MM.1S (cell line): Measurements from ENCODE around the gene CNTF.

Source experiments
- DNase-seq: peaks from one replicate; pipeline ENCODE4 v3.0.0-alpha.2; 2015
- H2AFZ ChIP-seq: fragments of 300-600 bp; sonication (generic); 2 replicates; pipeline ENCODE4 v1.6.0; 2016; ENCODE audit warnings: antibody characterized with exemption, low read length
- H3F3A ChIP-seq: fragments of 300-600 bp; sonication (generic); 2 replicates; pipeline ENCODE4 v1.6.1; 2016; ENCODE audit warnings: mild to moderate bottlenecking, antibody characterized with exemption, low read length, moderate library complexity, mixed read lengths; ENCODE audit not compliant: insufficient read depth
- H3K27ac ChIP-seq: fragments of 300-600 bp; sonication (generic); 2 replicates; pipeline ENCODE4 v1.5.1; 2016; ENCODE audit warnings: mild to moderate bottlenecking, low read length
- H3K27me3 ChIP-seq: fragments of 300-600 bp; sonication (generic); replicated peaks from 2 replicates; pipeline ENCODE4 v1.6.0; 2016; ENCODE audit warnings: low read length; ENCODE audit not compliant: insufficient read depth
- H3K36me3 ChIP-seq: fragments of 300-600 bp; sonication (generic); replicated peaks from 2 replicates; pipeline ENCODE4 v1.6.1; 2016; ENCODE audit warnings: mild to moderate bottlenecking, low read length, mixed read lengths; ENCODE audit not compliant: insufficient read depth
- H3K4me1 ChIP-seq: fragments of 300-600 bp; sonication (generic); 2 replicates; pipeline ENCODE4 v1.6.1; 2016; ENCODE audit warnings: low read length, mixed read lengths
- H3K4me2 ChIP-seq: fragments of 300-600 bp; sonication (generic); 2 replicates; pipeline ENCODE4 v1.6.0; 2016; ENCODE audit warnings: low read depth, low read length
- H3K4me3 ChIP-seq: fragments of 300-600 bp; sonication (generic); 2 replicates; pipeline ENCODE4 v1.5.1; 2016; ENCODE audit warnings: low read length, mixed read lengths
- H3K79me2 ChIP-seq: fragments of 300-600 bp; sonication (generic); 2 replicates; pipeline ENCODE4 v1.6.1; 2016; ENCODE audit warnings: mixed run types, low read length, mixed read lengths
- H3K9ac ChIP-seq: fragments of 300-600 bp; sonication (generic); 2 replicates; pipeline ENCODE4 v1.6.1; 2016; ENCODE audit warnings: low read length, mixed read lengths
- H3K9me2 ChIP-seq: fragments of 300-600 bp; sonication (generic); replicated peaks from 2 replicates; pipeline ENCODE4 v1.6.1; 2016; ENCODE audit warnings: mild to moderate bottlenecking, low read length, mixed read lengths; ENCODE audit not compliant: insufficient read depth
- H3K9me3 ChIP-seq: fragments of 300-600 bp; sonication (generic); replicated peaks from 2 replicates; pipeline ENCODE4 v1.6.1; 2016; ENCODE audit warnings: mild to moderate bottlenecking, low read length, mixed read lengths; ENCODE audit not compliant: insufficient read depth
- H4K20me1 ChIP-seq: fragments of 300-600 bp; sonication (generic); 2 replicates; pipeline ENCODE4 v1.6.1; 2016; ENCODE audit warnings: mild to moderate bottlenecking, low read length, moderate library complexity, mixed read lengths; ENCODE audit not compliant: insufficient read depth
- EZH2 ChIP-seq: fragments of 300-600 bp; sonication (generic); optimal IDR thresholded peaks from 2 replicates; pipeline ENCODE3; 2017; ENCODE audit warnings: low read depth, mild to moderate bottlenecking, antibody characterized with exemption, low read length, mixed read lengths
- EZH2phosphoT487 ChIP-seq: fragments of 300-600 bp; sonication (generic); IDR thresholded peaks from 2 replicates; pipeline ENCODE4 v1.6.1; 2018; ENCODE audit warnings: antibody characterized with exemption, low read length
- TF ChIP-seq, protein P1 (sequence below): fragments of 300-600 bp; sonication (generic); IDR thresholded peaks from 2 replicates; pipeline ENCODE4 v1.5.1; 2016; ENCODE audit warnings: antibody characterized with exemption, low read length, mixed read lengths

The CNTF gene

DNA sequence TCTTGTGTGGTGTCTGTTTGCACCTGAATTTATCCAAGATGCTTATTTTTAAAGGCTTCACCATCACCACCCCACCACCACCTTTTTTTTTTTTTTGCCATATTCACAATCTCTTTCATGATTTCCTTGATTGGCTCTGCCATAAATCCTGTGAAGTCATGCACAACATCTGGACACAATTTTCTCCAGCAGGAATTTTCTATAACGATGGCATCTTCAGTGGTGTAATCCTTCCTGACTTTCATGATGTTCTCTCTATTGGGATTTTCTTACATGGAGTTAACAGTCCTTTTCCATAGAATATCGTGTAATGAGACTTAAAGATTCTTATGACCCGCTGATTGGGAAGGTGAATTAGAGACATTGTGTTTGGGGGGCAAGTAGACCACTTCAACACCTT lies 25.8 kb upstream of the CNTF start:
- H3K36me3 ChIP-seq, result no peaks in the 10 kb centered on the region; the same call in 1 of the 2 replicates
- H4K20me1 ChIP-seq, result peaks cover 17% of the 10 kb centered on the region
- peaks cover 5% of the 10 kb centered on the region; the same call in 1 of the 2 replicates for H3F3A ChIP-seq
- TF ChIP-seq, protein P1, sequence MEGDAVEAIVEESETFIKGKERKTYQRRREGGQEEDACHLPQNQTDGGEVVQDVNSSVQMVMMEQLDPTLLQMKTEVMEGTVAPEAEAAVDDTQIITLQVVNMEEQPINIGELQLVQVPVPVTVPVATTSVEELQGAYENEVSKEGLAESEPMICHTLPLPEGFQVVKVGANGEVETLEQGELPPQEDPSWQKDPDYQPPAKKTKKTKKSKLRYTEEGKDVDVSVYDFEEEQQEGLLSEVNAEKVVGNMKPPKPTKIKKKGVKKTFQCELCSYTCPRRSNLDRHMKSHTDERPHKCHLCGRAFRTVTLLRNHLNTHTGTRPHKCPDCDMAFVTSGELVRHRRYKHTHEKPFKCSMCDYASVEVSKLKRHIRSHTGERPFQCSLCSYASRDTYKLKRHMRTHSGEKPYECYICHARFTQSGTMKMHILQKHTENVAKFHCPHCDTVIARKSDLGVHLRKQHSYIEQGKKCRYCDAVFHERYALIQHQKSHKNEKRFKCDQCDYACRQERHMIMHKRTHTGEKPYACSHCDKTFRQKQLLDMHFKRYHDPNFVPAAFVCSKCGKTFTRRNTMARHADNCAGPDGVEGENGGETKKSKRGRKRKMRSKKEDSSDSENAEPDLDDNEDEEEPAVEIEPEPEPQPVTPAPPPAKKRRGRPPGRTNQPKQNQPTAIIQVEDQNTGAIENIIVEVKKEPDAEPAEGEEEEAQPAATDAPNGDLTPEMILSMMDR, result no peak
- no peak for TF ChIP-seq EZH2
- TF ChIP-seq EZH2phosphoT487, result no peak
- H2AFZ ChIP-seq, result no peak overlapping the region
- H3K27ac ChIP-seq, result no peak overlapping the region
- no peak overlapping the region for H3K4me2 ChIP-seq
- no peaks in the 10 kb centered on the region for H3K9me3 ChIP-seq
- H3K4me1 ChIP-seq, result peaks cover 8% of the 10 kb centered on the region
- peaks cover 100% of the 10 kb centered on the region for H3K79me2 ChIP-seq
- DNase-seq, result no peak
- no peaks in the 10 kb centered on the region for H3K9me2 ChIP-seq
- no peak overlapping the region for H3K9ac ChIP-seq
- no peaks in the 10 kb centered on the region for H3K27me3 ChIP-seq
- H3K4me3 ChIP-seq, result no peak overlapping the region

DNA sequence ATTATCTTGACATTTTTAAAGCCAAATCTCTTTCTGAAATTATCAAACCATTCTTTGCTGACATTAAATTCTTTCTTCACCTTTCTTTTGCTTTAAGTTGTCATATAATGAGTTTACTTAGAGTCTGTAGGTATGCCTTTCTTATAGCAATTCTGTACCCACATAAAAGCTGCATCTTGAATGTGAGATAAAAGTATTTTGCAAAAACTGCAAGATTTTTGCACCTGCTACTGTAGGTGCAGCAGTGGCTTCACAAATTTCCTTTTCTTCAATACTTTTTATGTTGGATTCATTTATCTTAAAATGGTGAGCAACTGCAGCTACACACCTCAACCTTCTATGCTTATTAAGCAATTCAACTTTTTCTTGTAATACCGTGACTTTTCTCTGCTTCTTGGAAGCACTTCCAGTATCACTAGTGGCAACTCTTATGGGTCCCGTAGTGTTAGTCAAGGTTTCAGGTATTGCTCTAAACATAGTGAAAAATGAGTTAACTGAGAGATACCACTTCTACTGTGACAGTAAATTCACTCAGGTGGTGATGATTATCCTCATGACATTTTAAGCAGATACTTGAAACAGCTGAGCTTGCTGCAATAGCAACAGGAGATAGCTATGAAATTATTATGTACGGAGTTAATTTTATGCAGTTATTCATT lies 24.9 kb upstream of the CNTF start:
- Histone ChIP-seq H3K79me2 (peaks cover 100% of the 10 kb centered on the region), H3K36me3 (no peaks in the 10 kb centered on the region; the same call in 1 of the 2 replicates)
- TF ChIP-seq EZH2 (no peak), EZH2phosphoT487 (no peak)
- TF ChIP-seq, protein P1, result no peak

GRCh38 chr11:58600510-58600909 lies 22.0 kb upstream of the CNTF start:
- Histone ChIP-seq H3K4me1 (no peaks in the 10 kb centered on the region), H3K27me3 (no peaks in the 10 kb centered on the region), H3K9me3 (no peaks in the 10 kb centered on the region), H4K20me1 (peaks cover 12% of the 10 kb centered on the region; the same call in 1 of the 2 replicates), H2AFZ (no peak overlapping the region), H3K9me2 (no peaks in the 10 kb centered on the region), H3K36me3 (no peaks in the 10 kb centered on the region; the same call in 1 of the 2 replicates), H3K4me3 (no peak overlapping the region), H3F3A (no peaks in the 10 kb centered on the region), H3K9ac (no peak overlapping the region), H3K27ac (no peak overlapping the region), H3K79me2 (peaks cover 100% of the 10 kb centered on the region), H3K4me2 (no peak overlapping the region)
- no peak for DNase-seq
- TF ChIP-seq EZH2phosphoT487, result no peak
- TF ChIP-seq, protein P1, result no peak
- TF ChIP-seq EZH2, result no peak

More for the DNA sequence above, 24.9 kb upstream of the CNTF start:
- no peaks in the 10 kb centered on the region for H3K27me3 ChIP-seq
- H3K9ac ChIP-seq, result no peak overlapping the region
- H3F3A ChIP-seq, result peaks cover 2% of the 10 kb centered on the region; the same call in 1 of the 2 replicates
- no peaks in the 10 kb centered on the region for H3K9me2 ChIP-seq
- H2AFZ ChIP-seq, result no peak overlapping the region
- peaks cover 2% of the 10 kb centered on the region; the same call in 1 of the 2 replicates for H3K4me1 ChIP-seq
- no peak overlapping the region for H3K27ac ChIP-seq
- no peak overlapping the region for H3K4me2 ChIP-seq
- no peaks in the 10 kb centered on the region for H3K9me3 ChIP-seq
- no peak overlapping the region for H3K4me3 ChIP-seq
- no peak for DNase-seq
- H4K20me1 ChIP-seq, result peaks cover 12% of the 10 kb centered on the region; the same call in 1 of the 2 replicates
